ENCODE measurements around the gene LAMB4.

The LAMB4 gene

GRCh38 chr7:108000875-108001763, 129.0 kb downstream of the LAMB4 start:
- no peaks in the 10 kb centered on the region for H3K36me3 ChIP-seq (ENCODE audit: control insufficient read depth, insufficient read depth, low read length)
- no peak overlapping the region for H3K4me3 ChIP-seq (replicated peaks; ENCODE audit: low read depth, low read length)
- TF ChIP-seq CTCF (IDR thresholded peaks at IDR 0.05; ENCODE audit: insufficient read depth, low read length, poor library complexity, severe bottlenecking): no peak
- H3K27me3 ChIP-seq (replicated peaks; ENCODE audit: control insufficient read depth, insufficient read depth, low read length): peaks cover 2% of the 10 kb centered on the region
- DNase-seq (ENCODE audit: extremely low read depth, insufficient read length): no peak

GRCh38 chr7:107999779-108000560, 130.2 kb downstream of the LAMB4 start:
- no peak for DNase-seq (ENCODE audit: extremely low read depth, insufficient read length)
- no peaks in the 10 kb centered on the region for H3K36me3 ChIP-seq (ENCODE audit: control insufficient read depth, insufficient read depth, low read length)
- no peak for TF ChIP-seq CTCF (IDR thresholded peaks at IDR 0.05; ENCODE audit: insufficient read depth, low read length, poor library complexity, severe bottlenecking)
- H3K27me3 ChIP-seq (replicated peaks; ENCODE audit: control insufficient read depth, insufficient read depth, low read length): peaks cover 2% of the 10 kb centered on the region
- H3K4me3 ChIP-seq (replicated peaks; ENCODE audit: low read depth, low read length): no peak overlapping the region

- TF ChIP-seq CTCF (IDR thresholded peaks at IDR 0.05; ENCODE audit: insufficient read depth, low read length, poor library complexity, severe bottlenecking): no peak
- Histone ChIP-seq H3K4me3 (replicated peaks; ENCODE audit: low read depth, low read length) (no peak overlapping the region), H3K36me3 (ENCODE audit: control insufficient read depth, insufficient read depth, low read length) (no peaks in the 10 kb centered on the region), H3K27me3 (replicated peaks; ENCODE audit: control insufficient read depth, insufficient read depth, low read length) (peaks cover 2% of the 10 kb centered on the region; the same call in 1 of the 2 replicates)
- DNase-seq (ENCODE audit: extremely low read depth, insufficient read length): no peak
These were observed 131.3 kb downstream of the LAMB4 start for GRCh38 chr7:107998660-107999480.

- DNase-seq (ENCODE audit: extremely low read depth, insufficient read length): no peak
- H3K36me3 ChIP-seq (ENCODE audit: control insufficient read depth, insufficient read depth, low read length): no peaks in the 10 kb centered on the region
- TF ChIP-seq CTCF (IDR thresholded peaks at IDR 0.05; ENCODE audit: insufficient read depth, low read length, poor library complexity, severe bottlenecking): no peak
- H3K27me3 ChIP-seq (replicated peaks; ENCODE audit: control insufficient read depth, insufficient read depth, low read length): peaks cover 2% of the 10 kb centered on the region; the same call in 1 of the 2 replicates
- no peak overlapping the region for H3K4me3 ChIP-seq (replicated peaks; ENCODE audit: low read depth, low read length)
These were observed 132.0 kb downstream of the LAMB4 start for GRCh38 chr7:107998150-107998549.

GRCh38 chr7:107996072-107996882, 133.9 kb downstream of the LAMB4 start:
- no peak overlapping the region for H3K4me3 ChIP-seq (replicated peaks; ENCODE audit: low read depth, low read length)
- no peak for TF ChIP-seq CTCF (IDR thresholded peaks at IDR 0.05; ENCODE audit: insufficient read depth, low read length, poor library complexity, severe bottlenecking)
- no peaks in the 10 kb centered on the region; the same call in 1 of the 2 replicates for H3K27me3 ChIP-seq (replicated peaks; ENCODE audit: control insufficient read depth, insufficient read depth, low read length)
- DNase-seq (ENCODE audit: extremely low read depth, insufficient read length): no peak
- H3K36me3 ChIP-seq (ENCODE audit: control insufficient read depth, insufficient read depth, low read length): no peaks in the 10 kb centered on the region

All from GM06990 (cell line).